Mucosa of descending colon (tissue), 3 donors: Measurements from ENCODE around the gene ZNRD2. TPM values are rescaled to one million over a fixed set of nuclear protein-coding genes. Genes with fewer than 3 reads are reported as not detected.
"Not testable (repeated sequence)": the region's sequence is repeated elsewhere in the genome, so short reads cannot be mapped to it uniquely, and the experiment has no call there.

Experiments
- ATAC-seq: fragments of 200-7000 bp; cut with Tn5 transposase; one replicate; pipeline ENCODE4 v1.9.1; 2020; ENCODE audit warnings: mild to moderate bottlenecking, moderate library complexity
- DNase-seq, 3 donors: peaks; one replicate each; pipeline ENCODE4 v3.0.0-alpha.2; 2020
- H3K36me3 ChIP-seq: fragments of 200-600 bp; one replicate; pipeline ENCODE4 v1.8.0; 2021; ENCODE audit warnings: low read depth, mild to moderate bottlenecking
- H3K4me1 ChIP-seq: fragments of 200-600 bp; one replicate; pipeline ENCODE4 v1.8.0; 2021; ENCODE audit warnings: low read depth, mild to moderate bottlenecking
- H3K4me3 ChIP-seq: fragments of 200-600 bp; one replicate; pipeline ENCODE4 v1.8.0; 2021; ENCODE audit warnings: mild to moderate bottlenecking
- H3K9me3 ChIP-seq: fragments of 200-600 bp; one replicate; pipeline ENCODE4 v1.8.0; 2021; ENCODE audit warnings: mild to moderate bottlenecking
- CTCF ChIP-seq: fragments of 200-600 bp; IDR thresholded peaks from one replicate; pipeline ENCODE4 v1.8.0; 2022; ENCODE audit warnings: antibody characterized with exemption, mild to moderate bottlenecking
- intact Hi-C, 2 donors: fragments of 100-400 bp; cut with DNase I in 1 of 2; cut with micrococcal nuclease in 1 of 2; formaldehyde crosslinking; loops; one replicate each; pipeline versions ENCODE4 v1.11.0 to v1.11.1; 2022; cut with DNase I, micrococcal nuclease
- total RNA-seq, 3 donors: library from RNA; stranded (reverse); fragmentation: NEBNext Ultra II Directional in 2 of 3; extraction: Animal tissue kit (Norgen Biotek cat#: 25700) in 2 of 3; gene quantifications; one replicate each; pipeline versions ENCODE4 v1.2.1 to v1.2.4, GENCODE V29; 2021 to 2023
- donor health status: DM: no; HTN: no; CAD: no; lungs with moderate emphysema.
- donor health status: DM: no; HTN: no; CAD: no.
- donor health status: DM: no; HTN: yes; CAD: no.

Gene ZNRD2
- total RNA-seq, 3 donors from 2014 or later = 20.9 to 24.6 (median 21.0) TPM

DNA sequence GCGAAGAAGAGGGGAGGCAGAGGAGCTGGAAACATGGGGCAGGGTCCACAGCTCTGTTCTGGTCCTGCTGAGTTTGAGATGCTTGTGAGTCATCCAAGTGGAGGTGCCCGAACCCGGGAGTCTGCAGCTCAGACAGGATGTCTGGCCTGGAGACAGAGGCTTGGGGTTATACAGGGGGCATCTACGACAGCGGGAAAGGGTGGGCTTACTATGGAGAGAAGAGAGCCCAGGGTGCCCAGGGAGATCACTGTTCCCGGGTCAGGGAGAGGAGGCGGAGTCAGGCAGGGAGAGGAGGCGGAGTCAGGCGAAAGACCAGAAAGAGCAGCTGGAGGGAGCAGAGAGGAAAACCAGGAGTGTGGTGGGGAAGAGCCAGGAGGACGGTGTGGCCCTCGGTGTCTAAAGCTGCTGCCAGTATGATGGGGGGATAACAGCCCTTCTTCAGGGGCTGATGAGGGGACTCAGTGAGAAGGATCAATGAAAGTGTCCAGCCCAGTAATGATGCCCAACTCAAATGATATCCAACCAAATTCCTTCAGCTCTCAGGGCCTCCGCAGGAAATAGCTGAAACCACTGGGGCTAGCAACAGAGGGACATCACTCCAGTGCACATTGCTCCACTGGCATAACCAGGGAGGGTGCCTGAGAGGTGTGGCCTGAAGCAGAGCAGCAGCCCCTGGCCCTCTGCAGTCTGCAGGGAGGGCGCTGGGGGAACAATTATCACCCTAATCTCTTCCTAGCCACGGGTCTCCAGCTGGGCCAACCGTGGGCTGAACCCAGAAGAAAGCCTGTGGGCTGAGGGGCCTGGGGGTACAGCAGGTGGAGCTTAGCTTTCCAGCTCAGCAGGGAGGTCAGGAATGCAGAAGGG, 9.5 kb upstream of the ZNRD2 start:
- DNase-seq (peak in 2 of 3 donors; percentile 65 to 67), ATAC-seq (peak; percentile 13)
- TF ChIP-seq CTCF = no peak
- H3K4me1 ChIP-seq = peaks cover 22% of the 10 kb centered on the region
- no peak overlapping the region for H3K4me3 ChIP-seq
- no peaks in the 10 kb centered on the region for H3K9me3 ChIP-seq
- H3K36me3 ChIP-seq = no peaks in the 10 kb centered on the region
- intact Hi-C loops = no loop called here

- no peak for TF ChIP-seq CTCF
- intact Hi-C loops = no loop called here
- DNase-seq = no peak
- Histone ChIP-seq H3K4me1 (peaks cover 20% of the 10 kb centered on the region), H3K36me3 (no peaks in the 10 kb centered on the region), H3K4me3 (no peak overlapping the region), H3K9me3 (no peaks in the 10 kb centered on the region)
- ATAC-seq = no peak
These were observed 8.3 kb upstream of the ZNRD2 start for GRCh38 chr11:65562020-65562419.

DNA sequence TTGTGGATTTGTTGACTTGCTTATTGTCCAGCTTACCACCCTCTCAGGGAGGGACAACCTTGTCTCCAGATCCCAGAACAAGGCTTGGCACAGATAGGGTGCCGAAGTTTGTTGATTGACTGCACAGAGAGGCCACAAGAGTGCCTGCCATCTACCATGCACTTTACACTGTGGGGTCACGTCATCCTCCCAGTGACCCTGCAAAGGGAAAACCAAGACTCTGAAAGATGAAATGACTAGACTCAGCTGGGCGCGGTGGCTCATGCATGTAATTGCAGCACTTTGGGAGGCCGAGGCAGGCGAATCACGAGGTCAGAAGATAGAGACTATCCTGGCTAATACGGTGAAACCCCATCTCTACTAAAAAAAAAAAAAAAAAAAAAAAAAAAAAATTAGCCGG, 7.5 kb upstream of the ZNRD2 start:
- Histone ChIP-seq H3K4me1 (peaks cover 24% of the 10 kb centered on the region), H3K4me3 (no peak overlapping the region), H3K36me3 (no peaks in the 10 kb centered on the region), H3K9me3 (no peaks in the 10 kb centered on the region)
- DNase-seq = no peak
- no peak for TF ChIP-seq CTCF
- intact Hi-C loops = no loop called here
- ATAC-seq = no peak

DNA sequence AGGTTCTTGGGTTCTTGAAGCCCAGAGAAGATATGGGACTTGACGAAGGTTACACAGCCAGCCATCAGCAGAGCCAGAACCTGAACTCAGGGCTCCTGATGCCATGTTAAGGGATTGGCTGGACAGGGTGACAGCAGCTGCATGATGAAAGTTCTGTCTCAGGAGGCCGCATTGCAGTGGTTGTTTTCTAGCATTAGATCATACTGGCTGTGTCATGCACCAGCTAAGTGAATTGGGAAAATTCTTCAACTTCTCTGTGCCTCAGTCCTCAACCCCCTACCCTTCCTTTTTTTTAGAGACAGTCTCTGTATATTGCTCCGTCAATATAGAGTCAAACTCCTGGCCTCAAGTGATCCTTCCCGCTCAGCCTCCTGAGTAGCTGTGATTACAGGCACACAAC, 6.7 kb upstream of the ZNRD2 start:
- no peak for TF ChIP-seq CTCF
- DNase-seq (no peak), ATAC-seq (no peak)
- no peaks in the 10 kb centered on the region for H3K36me3 ChIP-seq
- peaks cover 27% of the 10 kb centered on the region for H3K4me1 ChIP-seq
- H3K4me3 ChIP-seq = no peak overlapping the region
- H3K9me3 ChIP-seq = no peaks in the 10 kb centered on the region
- intact Hi-C loops = no loop called here

GRCh38 chr11:65564879-65565559, 5.3 kb upstream of the ZNRD2 start:
- DNase-seq, H3K4me3 ChIP-seq, ATAC-seq, intact Hi-C loops, H3K9me3 ChIP-seq, H3K36me3 ChIP-seq: not testable (repeated sequence)
- H3K4me1 ChIP-seq = peaks cover 21% of the 10 kb centered on the region
